GM12878 (cell line): ENCODE data around the gene CFAP92. TPM values are rescaled to one million over a fixed set of nuclear protein-coding genes. Genes with fewer than 3 reads are reported as not detected.

ENCODE experiments used
- ATAC-seq: fragments of 200-7000 bp; cut with Tn5 transposase; 3 replicates; pipeline ENCODE4 v1.9.1; 2020; ENCODE audit warnings: mild to moderate bottlenecking, moderate library complexity
- BruUV-seq: library from RNA; stranded (reverse); fragments of 400-500 nt; replicated peaks from 2 replicates; lab custom pipeline; 2021; lab: Mats Ljungman, UMichigan
- CTCF ChIA-PET: fragments of 300-600 bp; sonication (Branson Sonifier 250); formaldehyde crosslinking; extraction: SDS; loops from one replicate; lab custom pipeline; 2021; ENCODE audit warnings: inconsistent platforms; lab: Yijun Ruan, JAX
- POLR2A ChIA-PET: fragments of 350-600 bp; formaldehyde crosslinking; extraction: SDS; loops from one replicate; lab custom pipeline; 2021; ENCODE audit warnings: inconsistent platforms; lab: Charles Lee
- RAD21 ChIA-PET: fragments of 300-600 bp; sonication (Branson Sonifier 250); formaldehyde crosslinking; loops from one replicate; lab custom pipeline; 2023; ENCODE audit warnings: antibody characterized with exemption; ENCODE audit not compliant: unreplicated experiment; lab: Charles Lee
- SMC1A ChIA-PET: fragments of 300-600 bp; sonication (Branson Sonifier 250); formaldehyde crosslinking; loops from one replicate; lab custom pipeline; 2023; ENCODE audit not compliant: unreplicated experiment, uncharacterized antibody; lab: Charles Lee
- DNase-seq: peaks from one replicate; pipeline ENCODE4 v3.0.0-alpha.2; 2011; ENCODE audit warnings: low read depth, low spot score
- FAIRE-seq: peaks from 3 replicates; lab custom pipeline; 2011; peaks lifted over from hg19 to GRCh38; lab: Jason Lieb, UNC
- H2AFZ ChIP-seq: 2 replicates; pipeline ENCODE4 v1.6.0; 2011; ENCODE audit warnings: low read depth, low read length, control low read depth; ENCODE audit not compliant: control insufficient read depth
- H3K27ac ChIP-seq: 2 replicates; pipeline ENCODE4 v1.5.1; 2011; ENCODE audit warnings: control low read depth; ENCODE audit not compliant: control insufficient read depth, insufficient read depth
- H3K27me3 ChIP-seq, 2 experiments: replicated peaks in 1 of 2; 2 replicates each; pipeline versions ENCODE4 v1.6.0 to v1.6.1; 2011; ENCODE audit warnings: low read length in 1 of 2; ENCODE audit not compliant: control insufficient read depth in 2 of 2, insufficient read depth in 2 of 2
- H3K36me3 ChIP-seq, 2 experiments: 2 replicates each; pipeline ENCODE4 v1.5.1; 2011; ENCODE audit warnings: low read length in 1 of 2; ENCODE audit not compliant: control insufficient read depth in 2 of 2, insufficient read depth in 2 of 2
- H3K4me1 ChIP-seq: 2 replicates; pipeline ENCODE4 v1.6.1; 2011; ENCODE audit warnings: mild to moderate bottlenecking, low read length, moderate library complexity, mixed read lengths; ENCODE audit not compliant: control insufficient read depth, insufficient read depth
- H3K4me2 ChIP-seq: 2 replicates; pipeline ENCODE4 v1.6.0; 2011; ENCODE audit warnings: control low read depth; ENCODE audit not compliant: control insufficient read depth, insufficient read depth
- H3K4me3 ChIP-seq: fragments of 200-600 bp; sonication (generic); 2 replicates; pipeline ENCODE4 v1.5.1; 2016
- H3K79me2 ChIP-seq: 2 replicates; pipeline ENCODE4 v1.6.0; 2011; ENCODE audit warnings: low read length; ENCODE audit not compliant: control insufficient read depth, insufficient read depth
- H3K9ac ChIP-seq: 2 replicates; pipeline ENCODE4 v1.8.0; 2011; ENCODE audit warnings: low read length, control low read depth, mixed read lengths; ENCODE audit not compliant: control insufficient read depth, insufficient read depth
- H3K9me3 ChIP-seq: replicated peaks from 3 replicates; pipeline ENCODE4 v1.5.1; 2011; ENCODE audit warnings: mild to moderate bottlenecking, low read length; ENCODE audit not compliant: control insufficient read depth, insufficient read depth
- H4K20me1 ChIP-seq: 2 replicates; pipeline ENCODE4 v1.6.0; 2011; ENCODE audit not compliant: control insufficient read depth, insufficient read depth
- ATF7 ChIP-seq: fragments of 450-650 bp; IDR thresholded peaks from 2 replicates; pipeline ENCODE4 v1.6.1; 2016; ENCODE audit warnings: low read depth, mild to moderate bottlenecking
- CBFB ChIP-seq: IDR thresholded peaks from 2 replicates; pipeline ENCODE4 v1.6.1; 2016; ENCODE audit warnings: antibody characterized with exemption, low read depth
- CBX3 ChIP-seq: fragments of 200-600 bp; sonication (generic); IDR thresholded peaks from 2 replicates; pipeline ENCODE4 v1.6.1; 2016; ENCODE audit warnings: low read depth, borderline replicate concordance
- EGR1 ChIP-seq, 2 experiments: IDR thresholded peaks; 1 replicate in 1 of 2; 2 replicates in 1 of 2; pipeline ENCODE4 v1.6.1; 2011 to 2012; ENCODE audit warnings: low read depth in 2 of 2, low read length in 2 of 2, borderline replicate concordance in 1 of 2, mild to moderate bottlenecking in 1 of 2, moderate library complexity in 1 of 2
- FOXK2 ChIP-seq: fragments of 450-650 bp; IDR thresholded peaks from 2 replicates; pipeline ENCODE4 v1.6.1; 2017; ENCODE audit warnings: mild to moderate bottlenecking, moderate library complexity
- NR2C2 ChIP-seq: IDR thresholded peaks from 2 replicates; pipeline ENCODE4 v1.6.1; 2011; ENCODE audit warnings: borderline replicate concordance, low read depth; ENCODE audit not compliant: control insufficient read depth, insufficient read length
- PAX5 ChIP-seq: IDR thresholded peaks from 2 replicates; pipeline ENCODE4 v1.6.1; 2011; ENCODE audit warnings: low read depth, low read length, borderline replicate concordance
- PAX8 ChIP-seq: fragments of 450-650 bp; IDR thresholded peaks from 2 replicates; pipeline ENCODE4 v1.6.1; 2017; ENCODE audit warnings: mild to moderate bottlenecking, moderate library complexity
- PML ChIP-seq: IDR thresholded peaks from 2 replicates; pipeline ENCODE4 v1.6.1; 2012; ENCODE audit warnings: low read length, inconsistent platforms
- POLR2AphosphoS2 ChIP-seq: IDR thresholded peaks from 2 replicates; pipeline ENCODE4 v1.6.1; 2011; ENCODE audit warnings: low read depth, mild to moderate bottlenecking, low read length, improper control_type of control experiment, moderate library complexity
- POLR2AphosphoS5 ChIP-seq: IDR thresholded peaks from 2 replicates; pipeline ENCODE4 v1.6.1; 2011; ENCODE audit warnings: mild to moderate bottlenecking, low read length, inconsistent platforms
- RCOR1 ChIP-seq: conservative IDR thresholded peaks from 2 replicates; pipeline ENCODE4 v1.6.1; 2012; ENCODE audit warnings: low read depth, low read length, improper control_type of control experiment
- RUNX3 ChIP-seq: IDR thresholded peaks from 2 replicates; pipeline ENCODE4 v1.6.1; 2012; ENCODE audit warnings: low read length, inconsistent platforms
- SMARCA5 ChIP-seq: fragments of 450-650 bp; IDR thresholded peaks from 2 replicates; pipeline ENCODE4 v1.6.1; 2017; ENCODE audit warnings: mild to moderate bottlenecking
- STAT1 ChIP-seq: fragments of 450-650 bp; conservative IDR thresholded peaks from 2 replicates; pipeline ENCODE4 v1.6.1; 2014; ENCODE audit warnings: antibody characterized with exemption, mild to moderate bottlenecking
- ZNF24 ChIP-seq: fragments of 450-650 bp; IDR thresholded peaks from 2 replicates; pipeline ENCODE4 v1.6.1; 2017; ENCODE audit warnings: antibody characterized with exemption, mild to moderate bottlenecking
- ZNF274 ChIP-seq: IDR thresholded peaks from one replicate; pipeline ENCODE4 v1.8.0; 2011; ENCODE audit not compliant: insufficient read length, insufficient read depth
- ZZZ3 ChIP-seq: IDR thresholded peaks from 2 replicates; pipeline ENCODE4 v1.6.1; 2011; ENCODE audit warnings: low read depth; ENCODE audit not compliant: control insufficient read depth, insufficient read length
- WGBS: methylation state at CpG from one replicate; pipeline ENCODE4 v1.1.6; 2016; ENCODE audit warnings: low lambda C conversion rate; ENCODE audit not compliant: insufficient replicate concordance, insufficient coverage; ENCODE audit errors: missing lambda C conversion rate; 5-methylcytosine and 5-hydroxymethylcytosine counted together
- in situ Hi-C: fragments of 300-500 bp; cut with MboI; formaldehyde crosslinking; loops from 9 replicates; pipeline ENCODE4 v1.14.3; 2018; ENCODE audit warnings: mixed read lengths
- intact Hi-C: fragments of 100-400 bp; cut with micrococcal nuclease; formaldehyde crosslinking; loops from one replicate; pipeline ENCODE4 v1.14.2; 2022; ENCODE audit not compliant: unreplicated experiment
- polyA plus RNA-seq, 11 experiments: library from polyadenylated mRNA; depleted of rRNA in 4 of 11; unstranded in 6 of 11; stranded (reverse) in 5 of 11; fragments of >200 nt; fragmentation: Nextera tagmentation in 4 of 11; fragmentation: Illumina TruSeq in 1 of 11; extraction: Ambion mirVana in 4 of 11; extraction: Trizol in 1 of 11; gene quantifications; 1 replicate in 1 of 11; 2 replicates in 10 of 11; pipeline versions ENCODE4 v1.2.1 to v1.2.3, GENCODE V29; 2011 to 2016; ENCODE audit warnings: inconsistent platforms in 2 of 11, missing spikeins in 2 of 11, low read depth in 1 of 11
- total RNA-seq, 4 experiments: library from RNA; depleted of rRNA in 3 of 4; stranded (reverse); fragments of >200 nt in 3 of 4; fragmentation: Illumina TruSeq in 1 of 4; extraction: Trizol in 1 of 4; gene quantifications; 2 replicates each; pipeline versions ENCODE4 v1.2.1 to v1.2.3, GENCODE V29; 2013 to 2021
- TF ChIP-seq, protein P1 (sequence below): fragments of 450-650 bp; IDR thresholded peaks from 2 replicates; pipeline ENCODE4 v1.6.1; 2017; ENCODE audit warnings: mild to moderate bottlenecking
- TF ChIP-seq, protein P2 (sequence below): IDR thresholded peaks from 2 replicates; pipeline ENCODE4 v1.6.1; 2012; ENCODE audit warnings: low read depth, low read length, improper control_type of control experiment

The CFAP92 gene
- total and polyA plus RNA-seq, 10 of the 15 experiments (the other 5 are each of a cell fraction or from before 2014, with no cell fraction given): 0.05 to 0.52 (median 0.14) TPM; not detected in 7

DNA sequence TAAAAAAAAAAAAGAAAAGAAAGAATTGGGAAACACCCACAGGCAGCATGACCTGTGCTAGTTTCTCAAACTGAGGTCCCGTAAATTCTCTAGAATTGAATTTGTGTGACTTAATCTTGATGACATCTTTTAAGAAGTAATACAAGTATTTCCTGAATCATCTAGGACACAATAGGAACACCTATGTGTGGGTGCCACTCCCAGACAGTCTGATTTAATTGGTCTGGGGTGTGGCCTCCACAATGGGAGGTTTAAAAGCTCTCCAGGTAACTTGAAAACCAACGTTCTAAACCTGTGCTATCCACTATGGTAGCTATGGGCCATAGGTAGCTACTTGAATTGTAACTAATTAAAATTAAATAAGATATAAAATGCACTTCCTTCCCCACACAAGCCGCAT, 28.1 kb downstream of the CFAP92 start:
- H3K27ac ChIP-seq: no peak overlapping the region
- TF ChIP-seq ZNF24 (no peak), RUNX3 (no peak), FOXK2 (no peak)
- no peaks in the 10 kb centered on the region for H4K20me1 ChIP-seq
- POLR2A ChIA-PET: no interaction called here
- H3K9me3 ChIP-seq: no peaks in the 10 kb centered on the region
- H3K4me3 ChIP-seq: no peak overlapping the region
- no peak overlapping the region for H3K4me2 ChIP-seq
- RAD21 ChIA-PET: no interaction called here
- no peaks in the 10 kb centered on the region for H3K4me1 ChIP-seq
- H2AFZ ChIP-seq: no peak overlapping the region
- DNase-seq (no peak), ATAC-seq (no peak), FAIRE-seq (no peak)
- in situ Hi-C loops (no loop called here), intact Hi-C loops (no loop called here)
- no peak overlapping the region for H3K9ac ChIP-seq
- no TSS peak for BruUV-seq
- no peaks in the 10 kb centered on the region for H3K79me2 ChIP-seq
- SMC1A ChIA-PET: no interaction called here
- H3K36me3 ChIP-seq: no peaks in the 10 kb centered on the region
- H3K27me3 ChIP-seq: 0 out of 4 replicates have a peak, but pooled peaks cover 0 to 2% of the 10 kb centered on the region in 2 experiments
- WGBS: 27% methylated on average over 3 of the region's 3 CpGs
- CTCF ChIA-PET: no interaction called here

DNA sequence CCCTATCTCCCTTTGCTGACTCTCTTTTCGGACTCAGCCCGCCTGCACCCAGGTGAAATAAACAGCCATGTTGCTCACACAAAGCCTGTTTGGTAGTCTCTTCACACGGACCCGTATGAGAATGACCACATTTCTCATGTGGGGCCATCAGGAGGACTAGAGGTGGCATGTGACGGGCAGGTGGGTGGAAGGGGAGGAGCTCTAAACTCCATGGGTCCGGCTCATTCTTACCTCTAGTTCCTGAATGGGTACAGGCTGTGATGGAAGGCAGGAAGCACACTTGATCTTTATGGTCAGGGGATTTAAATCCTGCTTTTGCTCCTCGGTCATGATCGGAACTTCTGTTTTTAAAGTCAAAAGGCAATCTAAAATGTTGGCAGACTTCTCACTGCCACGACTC, 28.6 kb downstream of the CFAP92 start:
- no peak overlapping the region for H2AFZ ChIP-seq
- in situ Hi-C loops: no loop called here
- H3K27me3 ChIP-seq: 0 out of 4 replicates have a peak, but pooled peaks cover 0 to 2% of the 10 kb centered on the region in 2 experiments
- FAIRE-seq: no peak
- BruUV-seq: no TSS peak
- RAD21 ChIA-PET: no interaction called here
- H3K9ac ChIP-seq: no peak overlapping the region
- H4K20me1 ChIP-seq: no peaks in the 10 kb centered on the region
- no peak overlapping the region for H3K4me3 ChIP-seq
- SMC1A ChIA-PET: no interaction called here
- no peak overlapping the region for H3K27ac ChIP-seq
- no peak overlapping the region for H3K4me2 ChIP-seq
- no peaks in the 10 kb centered on the region for H3K9me3 ChIP-seq
- WGBS: 48% methylated on average over 9 of the region's 9 CpGs
- ATAC-seq: no peak
- CTCF ChIA-PET: no interaction called here
- no peaks in the 10 kb centered on the region for H3K36me3 ChIP-seq
- intact Hi-C loops: no loop called here
- POLR2A ChIA-PET: no interaction called here
- no peaks in the 10 kb centered on the region for H3K4me1 ChIP-seq
- H3K79me2 ChIP-seq: no peaks in the 10 kb centered on the region
- no peak for DNase-seq
- no peak for TF ChIP-seq STAT1
- TF ChIP-seq PML: no peak
- TF ChIP-seq POLR2AphosphoS5: no peak
- no peak for TF ChIP-seq NR2C2
- TF ChIP-seq PAX8: no peak
- TF ChIP-seq, protein P1, sequence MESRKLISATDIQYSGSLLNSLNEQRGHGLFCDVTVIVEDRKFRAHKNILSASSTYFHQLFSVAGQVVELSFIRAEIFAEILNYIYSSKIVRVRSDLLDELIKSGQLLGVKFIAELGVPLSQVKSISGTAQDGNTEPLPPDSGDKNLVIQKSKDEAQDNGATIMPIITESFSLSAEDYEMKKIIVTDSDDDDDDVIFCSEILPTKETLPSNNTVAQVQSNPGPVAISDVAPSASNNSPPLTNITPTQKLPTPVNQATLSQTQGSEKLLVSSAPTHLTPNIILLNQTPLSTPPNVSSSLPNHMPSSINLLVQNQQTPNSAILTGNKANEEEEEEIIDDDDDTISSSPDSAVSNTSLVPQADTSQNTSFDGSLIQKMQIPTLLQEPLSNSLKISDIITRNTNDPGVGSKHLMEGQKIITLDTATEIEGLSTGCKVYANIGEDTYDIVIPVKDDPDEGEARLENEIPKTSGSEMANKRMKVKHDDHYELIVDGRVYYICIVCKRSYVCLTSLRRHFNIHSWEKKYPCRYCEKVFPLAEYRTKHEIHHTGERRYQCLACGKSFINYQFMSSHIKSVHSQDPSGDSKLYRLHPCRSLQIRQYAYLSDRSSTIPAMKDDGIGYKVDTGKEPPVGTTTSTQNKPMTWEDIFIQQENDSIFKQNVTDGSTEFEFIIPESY: no peak
- no peak for TF ChIP-seq ZNF274
- no peak for TF ChIP-seq CBFB
- TF ChIP-seq SMARCA5: no peak
- TF ChIP-seq EGR1 (IDR thresholded peaks at IDR 0.05; ENCODE audit: borderline replicate concordance in 1 of 2, low read depth in 2 of 2, low read length in 2 of 2): no peak
- no peak for TF ChIP-seq POLR2AphosphoS2
- no peak for TF ChIP-seq ZZZ3
- TF ChIP-seq RUNX3: no peak
- TF ChIP-seq RCOR1: no peak
- TF ChIP-seq PAX5: no peak
- TF ChIP-seq, protein P2, sequence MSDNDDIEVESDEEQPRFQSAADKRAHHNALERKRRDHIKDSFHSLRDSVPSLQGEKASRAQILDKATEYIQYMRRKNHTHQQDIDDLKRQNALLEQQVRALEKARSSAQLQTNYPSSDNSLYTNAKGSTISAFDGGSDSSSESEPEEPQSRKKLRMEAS: no peak
- TF ChIP-seq ATF7: no peak
- no peak for TF ChIP-seq CBX3
